GM04504 (cell line): ENCODE results near the gene CTDNEP1.
A peak's percentile ranks its signal among the peaks of the same experiment; 100 is the strongest.

Experiments
- DNase-seq: peaks from one replicate; pipeline ENCODE4 v3.0.0-alpha.2; 2012; ENCODE audit warnings: low read depth

CTDNEP1 gene

DNA sequence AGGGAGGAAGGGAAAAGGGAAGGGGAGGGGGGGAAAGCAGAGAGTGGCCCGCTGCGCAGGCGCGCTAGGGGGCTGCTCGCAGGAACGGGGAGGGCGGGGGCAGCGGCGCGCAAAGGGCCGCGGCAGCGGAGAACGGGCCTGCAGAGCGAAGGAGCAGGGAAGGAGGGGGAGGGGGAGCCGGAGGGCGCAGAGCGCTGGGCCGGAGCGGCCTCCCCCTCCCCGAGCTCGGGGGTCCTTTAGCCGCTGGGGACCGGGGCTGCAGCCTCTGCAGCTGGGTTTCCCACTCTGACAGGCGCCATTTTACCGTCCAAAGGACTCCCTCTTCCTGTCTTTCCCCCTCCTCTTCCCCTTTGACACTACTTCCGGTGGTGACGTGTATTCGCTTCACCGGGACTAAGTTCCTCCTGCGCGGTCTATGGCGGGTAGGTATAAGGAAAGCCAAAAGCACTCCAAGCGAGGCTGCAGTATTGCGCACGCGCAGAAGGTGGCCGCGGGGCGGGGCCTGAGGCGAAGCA lies at the start of gene CTDNEP1:
CTDNEP1 (minus strand) TSS at position 74 of the 515 bp plus-strand sequence. CDS start 438 bp downstream, outside the sequence.
- DNase-seq, result peak; percentile 100

- DNase-seq, result peak; percentile 49
Observed at GRCh38 chr17:7296189-7296861, 44.8 kb upstream of the CTDNEP1 start.

DNA sequence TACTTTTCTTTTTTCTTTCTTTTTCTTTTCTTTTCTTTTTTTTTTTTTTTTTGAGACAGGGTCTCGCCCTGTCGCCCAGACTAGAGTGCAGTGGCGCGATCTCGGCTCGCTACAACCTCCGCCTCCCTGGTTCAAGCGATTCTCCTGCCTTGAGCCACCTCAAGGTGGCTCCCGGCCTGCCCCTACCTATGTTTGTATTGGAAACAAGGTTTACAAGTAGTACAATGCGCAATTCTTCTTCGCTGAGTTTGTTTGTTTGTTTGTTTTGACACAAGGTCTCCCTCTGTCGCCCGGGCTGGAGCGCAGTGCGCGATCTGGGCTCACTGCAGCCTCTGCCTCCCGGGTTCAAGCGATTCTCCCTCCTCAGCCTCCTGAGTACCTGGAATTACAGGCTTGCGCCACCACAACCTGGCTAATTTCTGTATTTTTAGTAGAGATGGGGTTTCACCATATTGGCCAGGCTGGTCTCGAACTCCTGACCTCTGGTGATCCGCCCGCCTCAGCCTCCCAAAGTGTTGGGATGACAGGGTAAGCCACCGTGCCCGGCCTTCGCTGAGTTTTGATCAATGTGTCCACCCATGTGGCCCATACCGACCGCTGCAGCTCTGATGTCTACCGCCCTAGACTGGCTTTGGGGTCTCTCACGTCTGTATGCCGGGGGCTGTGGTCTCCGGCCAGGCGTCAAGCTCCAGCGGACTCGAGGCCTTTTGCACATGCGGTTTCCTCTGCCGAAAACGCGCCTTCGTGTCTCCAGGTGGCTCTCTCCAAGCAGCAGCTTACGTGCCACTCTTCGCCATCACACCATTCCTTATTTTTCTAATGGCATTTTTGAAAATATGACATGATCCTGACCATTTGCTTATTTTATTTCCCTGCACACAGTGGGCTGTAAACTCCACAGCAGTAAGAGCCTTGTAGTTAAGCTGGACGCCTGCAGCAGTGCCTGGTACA lies 44.0 kb upstream of the CTDNEP1 start:
- DNase-seq, result no peak

DNA sequence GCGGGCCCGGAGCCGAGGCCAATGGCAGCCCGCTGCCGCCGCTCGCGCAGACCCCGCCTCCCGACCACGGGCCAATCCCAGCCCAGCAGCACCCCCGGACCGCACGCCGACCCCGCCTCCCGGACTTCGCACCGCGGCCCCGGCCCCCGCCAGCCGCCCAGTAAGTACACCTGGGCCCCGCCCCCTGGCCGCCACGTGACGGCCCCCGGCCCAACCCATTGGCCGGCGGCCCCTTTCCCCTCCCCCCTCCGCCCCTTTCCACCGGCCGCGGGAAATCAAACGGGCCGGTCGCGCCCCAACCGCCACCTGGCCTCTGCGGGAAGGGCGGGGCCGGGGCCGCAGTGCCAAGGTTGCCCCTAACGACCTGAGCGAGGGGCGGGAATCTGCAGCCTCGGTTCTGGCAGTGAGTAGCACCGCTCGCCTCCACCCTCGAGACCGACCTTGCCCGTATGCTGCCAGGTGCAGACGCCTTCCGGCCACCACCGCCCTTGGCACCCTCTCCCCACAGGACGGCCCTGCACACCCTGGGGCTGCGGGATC lies 43.1 kb upstream of the CTDNEP1 start, which contains the start of gene YBX2:
YBX2 (minus strand) TSS at position 26 of the 540 bp plus-strand sequence. CDS start 139 bp downstream, outside the sequence.
- DNase-seq, result no peak

- no peak for DNase-seq
Observed at GRCh38 chr17:7293816-7294613, 42.5 kb upstream of the CTDNEP1 start.

GRCh38 chr17:7293159-7293558 lies 41.6 kb upstream of the CTDNEP1 start:
- DNase-seq, result no peak

- no peak for DNase-seq
Observed at GRCh38 chr17:7292729-7293128, 41.2 kb upstream of the CTDNEP1 start.

DNA sequence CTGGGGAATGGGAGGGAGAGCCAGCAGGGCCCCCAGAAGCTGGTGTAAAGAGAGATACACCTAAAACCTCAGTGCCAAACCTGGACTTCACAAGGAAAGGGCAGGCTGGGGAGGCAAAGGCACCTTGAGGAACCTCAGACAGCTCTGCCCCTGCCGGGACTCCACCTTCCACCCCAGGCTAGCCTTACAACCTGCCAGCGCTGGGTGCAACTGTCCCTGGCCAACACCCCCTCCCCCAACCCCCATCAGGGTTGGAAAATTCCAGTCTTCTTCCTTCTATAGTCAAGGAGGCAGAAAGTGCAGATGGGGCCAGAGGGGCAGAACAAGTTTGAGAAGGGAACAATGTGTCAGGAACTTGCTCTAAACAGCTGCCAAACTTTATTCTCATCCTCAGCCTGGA lies 40.7 kb upstream of the CTDNEP1 start:
- no peak for DNase-seq

GRCh38 chr17:7290685-7291084 lies 39.2 kb upstream of the CTDNEP1 start:
- no peak for DNase-seq

- no peak for DNase-seq
Observed at GRCh38 chr17:7290166-7290565, 38.6 kb upstream of the CTDNEP1 start.

GRCh38 chr17:7289256-7290032 lies 37.9 kb upstream of the CTDNEP1 start:
- DNase-seq, result no peak

DNA sequence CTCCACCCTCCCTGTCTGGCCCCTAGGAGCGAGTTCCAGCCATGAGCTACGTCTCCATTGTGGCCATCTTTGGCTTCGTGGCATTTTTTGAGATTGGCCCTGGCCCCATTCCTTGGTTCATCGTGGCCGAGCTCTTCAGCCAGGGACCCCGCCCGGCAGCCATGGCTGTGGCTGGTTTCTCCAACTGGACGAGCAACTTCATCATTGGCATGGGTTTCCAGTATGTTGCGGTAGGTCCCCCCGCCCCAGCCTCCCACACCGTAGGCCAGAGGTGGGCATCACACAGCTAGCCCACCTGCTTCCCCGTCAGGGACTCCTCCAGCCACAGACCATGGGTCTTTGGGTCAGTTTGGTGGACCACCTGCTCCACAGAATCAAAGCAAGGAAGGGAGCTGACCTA lies 34.1 kb upstream of the CTDNEP1 start:
- DNase-seq, result no peak

DNA sequence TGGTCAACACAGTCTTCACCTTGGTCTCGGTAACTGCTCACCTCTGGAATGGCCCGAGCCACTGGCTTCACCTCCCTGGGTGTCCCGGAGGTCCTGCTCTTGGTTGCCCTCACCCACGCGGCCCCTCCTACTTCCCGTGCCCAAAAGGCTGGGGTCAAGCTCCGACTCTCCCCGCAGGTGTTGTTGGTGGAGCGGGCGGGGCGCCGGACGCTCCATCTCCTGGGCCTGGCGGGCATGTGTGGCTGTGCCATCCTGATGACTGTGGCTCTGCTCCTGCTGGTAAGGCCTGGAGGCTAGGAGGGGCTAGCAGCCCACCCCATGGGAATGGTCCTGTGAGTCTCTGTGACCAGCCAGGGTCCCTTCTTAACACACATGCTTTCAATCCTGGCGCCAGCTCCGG lies 33.4 kb upstream of the CTDNEP1 start:
- DNase-seq, result no peak

DNA sequence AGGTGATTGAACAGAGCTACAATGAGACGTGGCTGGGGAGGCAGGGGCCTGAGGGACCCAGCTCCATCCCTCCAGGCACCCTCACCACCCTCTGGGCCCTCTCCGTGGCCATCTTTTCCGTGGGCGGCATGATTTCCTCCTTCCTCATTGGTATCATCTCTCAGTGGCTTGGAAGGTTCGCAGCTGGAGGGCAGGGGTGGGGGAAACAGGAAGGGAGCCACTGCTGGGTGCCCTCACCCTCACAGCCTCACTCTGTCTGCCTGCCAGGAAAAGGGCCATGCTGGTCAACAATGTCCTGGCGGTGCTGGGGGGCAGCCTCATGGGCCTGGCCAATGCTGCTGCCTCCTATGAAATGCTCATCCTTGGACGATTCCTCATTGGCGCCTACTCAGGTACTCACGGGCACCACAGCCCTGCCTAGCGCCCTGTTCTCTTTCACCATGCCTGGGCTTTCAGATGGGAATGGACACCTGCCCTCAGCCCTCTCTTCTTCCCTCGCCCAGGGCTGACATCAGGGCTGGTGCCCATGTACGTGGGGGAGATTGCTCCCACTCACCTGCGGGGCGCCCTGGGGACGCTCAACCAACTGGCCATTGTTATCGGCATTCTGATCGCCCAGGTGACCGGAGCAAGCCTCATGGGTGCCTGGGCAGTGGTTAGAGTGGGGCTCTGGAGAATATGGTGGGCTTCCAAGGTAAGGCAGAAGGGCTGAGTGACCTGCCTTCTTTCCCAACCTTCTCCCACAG lies 32.1 kb upstream of the CTDNEP1 start:
- no peak for DNase-seq

GRCh38 chr17:7282752-7283321 lies 31.3 kb upstream of the CTDNEP1 start:
- no peak for DNase-seq

- DNase-seq, result no peak
Observed at GRCh38 chr17:7281953-7282751, 30.6 kb upstream of the CTDNEP1 start.

- peak; percentile 78 for DNase-seq
Observed at GRCh38 chr17:7281074-7281952, 29.8 kb upstream of the CTDNEP1 start, which contains the start of gene SLC2A4. SLC2A4 (plus strand) TSS chr17:7281718; CDS start chr17:7281935, 217 bp downstream.
